Activated T-cell treated with anti-CD3 and anti-CD28 coated beads, Interleukin-2, amount 50 U/mL, for 72 hours (primary cell): ENCODE results near the gene NAT10. TPM values are rescaled to one million over a fixed set of nuclear protein-coding genes. Genes with fewer than 3 reads are reported as not detected.
"Not testable (repeated sequence)": the region's sequence is repeated elsewhere in the genome, so short reads cannot be mapped to it uniquely, and the experiment has no call there.

ENCODE experiments used
- ATAC-seq, 2 donors: fragments of 150-1000 bp; cut with Tn5 transposase; replicated peaks in 1 of 2; 2 replicates each; pipeline ENCODE4 v1.10.0; 2021; ENCODE audit warnings: moderate library complexity in 2 of 2, mild to moderate bottlenecking in 1 of 2
- DNase-seq, 2 donors: peaks; one replicate each; pipeline ENCODE4 v3.0.0; 2021 to 2022; ENCODE audit warnings: mixed read lengths in 1 of 2
- H3K27ac Mint-ChIP-seq: one replicate; pipeline ENCODE4 v1.8.0; 2022; ENCODE audit warnings: mild to moderate bottlenecking, moderate library complexity, mixed read lengths
- H3K27me3 Mint-ChIP-seq: one replicate; pipeline ENCODE4 v1.8.0; 2022; ENCODE audit warnings: low read depth, mixed read lengths
- H3K36me3 Mint-ChIP-seq, 2 donors: one replicate each; pipeline ENCODE4 v1.8.0; 2022; ENCODE audit warnings: mixed read lengths in 2 of 2, mild to moderate bottlenecking in 1 of 2; ENCODE audit not compliant: insufficient read depth in 2 of 2
- H3K4me1 Mint-ChIP-seq: one replicate; pipeline ENCODE4 v1.8.0; 2022; ENCODE audit warnings: low read depth, mixed read lengths
- H3K4me3 Mint-ChIP-seq, 2 donors: one replicate each; pipeline ENCODE4 v1.8.0; 2022; ENCODE audit warnings: mild to moderate bottlenecking in 2 of 2, mixed read lengths in 2 of 2, moderate library complexity in 2 of 2
- H3K9me3 Mint-ChIP-seq, 2 donors: one replicate each; pipeline ENCODE4 v1.8.0; 2022; ENCODE audit warnings: mixed read lengths in 2 of 2
- total RNA-seq, 2 donors: library from RNA; stranded (reverse); gene quantifications; one replicate each; pipeline ENCODE4 v1.2.3, GENCODE V29; 2022

NAT10 gene
- total RNA-seq, 2 donors from 2014 or later = 64.4 to 77.0 TPM

DNA sequence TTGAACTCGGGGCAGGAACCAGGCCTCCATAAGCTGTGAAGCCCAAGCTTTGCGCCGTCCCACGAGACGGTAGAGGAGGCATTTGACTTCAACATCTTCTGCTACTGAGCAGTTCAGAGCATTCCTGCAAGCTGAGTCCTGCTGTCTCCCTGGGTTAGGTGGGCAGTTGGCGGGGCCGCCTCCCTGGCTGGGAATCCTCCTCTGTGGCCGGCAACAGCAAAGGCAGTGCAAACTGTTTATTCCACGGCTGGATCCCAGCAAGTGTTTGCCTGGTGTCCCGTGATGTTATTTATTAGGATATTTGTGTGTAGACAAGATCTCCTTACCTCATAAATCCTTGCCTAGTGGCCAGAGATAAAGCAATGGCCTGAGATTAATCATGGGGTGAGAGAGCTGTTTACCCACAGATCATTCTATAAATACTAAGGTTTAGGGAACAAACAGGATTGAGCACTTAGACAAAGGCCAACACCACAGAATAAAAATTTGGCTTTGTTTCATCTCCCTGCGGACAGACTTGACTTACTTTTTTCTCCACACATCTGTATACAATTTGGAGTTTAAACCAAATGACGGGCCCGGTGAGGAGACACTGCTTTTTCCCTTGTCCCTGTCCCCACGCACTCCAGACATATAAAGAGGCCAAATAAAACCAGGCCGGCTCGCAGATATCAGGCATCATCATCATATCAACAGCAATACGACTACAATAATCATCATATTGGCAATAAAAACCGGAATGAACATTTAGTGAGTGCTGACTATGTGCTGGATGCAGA lies 63.4 kb downstream of the NAT10 start:
- ATAC-seq (no peak), DNase-seq (no peak)
- H3K4me1 Mint-ChIP-seq = no peaks in the 10 kb centered on the region
- H3K9me3 Mint-ChIP-seq = no peaks in the 10 kb centered on the region
- H3K4me3 Mint-ChIP-seq = no peak overlapping the region
- no peak overlapping the region for H3K27ac Mint-ChIP-seq
- peaks cover 10% of the 10 kb centered on the region for H3K27me3 Mint-ChIP-seq
- no peaks in the 10 kb centered on the region for H3K36me3 Mint-ChIP-seq

DNA sequence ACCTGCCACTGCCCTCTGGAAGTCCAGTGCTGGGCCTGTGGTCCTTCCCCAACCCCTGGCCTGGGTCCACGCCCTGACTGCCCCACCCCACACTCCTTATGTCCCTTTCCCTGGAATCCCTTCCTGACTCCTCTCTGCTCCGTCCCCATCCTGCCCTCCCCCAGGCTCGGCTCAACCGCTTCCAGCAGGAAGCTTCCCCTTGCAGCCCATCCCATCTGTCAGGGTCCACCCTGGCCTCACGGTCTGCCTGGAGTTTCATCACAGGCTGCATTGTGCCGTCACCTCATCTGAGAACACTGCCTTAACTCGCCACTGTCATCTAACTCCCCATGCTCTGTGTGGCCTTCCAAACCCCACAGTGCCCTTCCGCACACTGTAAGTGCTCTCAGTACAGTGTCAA lies 64.3 kb downstream of the NAT10 start:
- Mint-ChIP-seq H3K36me3 (no peaks in the 10 kb centered on the region), H3K27me3 (peaks cover 10% of the 10 kb centered on the region), H3K4me1 (peaks cover 2% of the 10 kb centered on the region), H3K4me3 (no peak overlapping the region), H3K9me3 (no peaks in the 10 kb centered on the region), H3K27ac (no peak overlapping the region)
- no peak for ATAC-seq
- DNase-seq = no peak

DNA sequence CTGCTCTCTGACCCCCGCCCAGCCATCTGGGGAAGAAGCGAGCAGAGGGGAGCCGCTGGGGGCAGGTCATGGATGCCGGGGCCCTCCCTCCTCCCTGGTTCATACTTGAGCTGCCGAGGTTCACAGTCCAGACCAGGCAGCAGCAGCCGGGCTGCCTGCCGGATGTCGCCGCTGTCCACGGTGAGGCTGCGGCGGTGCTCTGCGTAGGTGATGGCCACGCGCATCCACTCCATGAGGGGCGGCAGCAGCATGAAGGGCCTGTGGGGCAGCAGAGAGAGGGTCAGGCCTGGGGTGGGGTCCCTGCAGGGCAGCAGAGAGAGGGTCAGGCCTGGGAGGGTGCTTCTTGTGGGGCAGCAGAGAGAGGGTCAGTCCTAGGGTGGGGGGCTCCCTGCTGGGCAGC lies 67.6 kb downstream of the NAT10 start:
- DNase-seq (no peak), ATAC-seq (no peak)
- Mint-ChIP-seq H3K9me3 (no peaks in the 10 kb centered on the region), H3K4me3 (no peak overlapping the region), H3K27ac (no peak overlapping the region), H3K27me3 (peaks cover 16% of the 10 kb centered on the region), H3K4me1 (peaks cover 17% of the 10 kb centered on the region), H3K36me3 (no peaks in the 10 kb centered on the region)

DNA sequence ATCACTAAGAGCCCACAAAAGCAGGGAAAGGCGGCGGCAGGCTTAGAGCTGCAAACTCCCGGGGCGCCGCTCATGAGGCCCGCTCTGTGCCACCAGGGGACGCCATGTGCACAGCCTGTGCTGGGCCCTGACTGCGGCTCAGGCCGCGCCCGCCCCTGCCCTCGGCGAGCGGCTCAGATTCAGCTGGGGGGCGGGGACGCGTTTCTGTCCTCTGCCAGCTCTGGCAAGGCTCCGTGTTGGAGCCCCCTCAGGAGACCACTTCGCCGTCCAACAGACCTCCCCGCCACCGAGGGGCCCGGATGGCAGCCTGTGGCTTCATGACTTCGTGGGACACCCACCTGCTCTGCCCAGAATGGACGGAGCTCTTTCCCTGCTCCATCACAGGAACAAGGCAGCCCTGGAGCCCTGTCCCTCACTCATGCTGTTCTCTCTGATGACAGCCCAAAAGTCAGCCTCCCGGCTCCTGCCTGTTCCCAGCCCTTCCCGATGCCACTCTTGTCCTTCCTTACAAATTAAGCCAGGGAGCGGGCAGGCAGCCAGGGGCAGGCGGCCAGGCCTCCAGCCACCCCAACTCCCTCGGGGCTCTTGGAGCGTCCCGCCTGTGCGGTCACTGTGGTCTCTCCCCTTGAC lies 69.1 kb downstream of the NAT10 start:
- peak overlapping the region; percentile 53 to 73 for H3K4me3 Mint-ChIP-seq
- no peaks in the 10 kb centered on the region for H3K9me3 Mint-ChIP-seq

DNA sequence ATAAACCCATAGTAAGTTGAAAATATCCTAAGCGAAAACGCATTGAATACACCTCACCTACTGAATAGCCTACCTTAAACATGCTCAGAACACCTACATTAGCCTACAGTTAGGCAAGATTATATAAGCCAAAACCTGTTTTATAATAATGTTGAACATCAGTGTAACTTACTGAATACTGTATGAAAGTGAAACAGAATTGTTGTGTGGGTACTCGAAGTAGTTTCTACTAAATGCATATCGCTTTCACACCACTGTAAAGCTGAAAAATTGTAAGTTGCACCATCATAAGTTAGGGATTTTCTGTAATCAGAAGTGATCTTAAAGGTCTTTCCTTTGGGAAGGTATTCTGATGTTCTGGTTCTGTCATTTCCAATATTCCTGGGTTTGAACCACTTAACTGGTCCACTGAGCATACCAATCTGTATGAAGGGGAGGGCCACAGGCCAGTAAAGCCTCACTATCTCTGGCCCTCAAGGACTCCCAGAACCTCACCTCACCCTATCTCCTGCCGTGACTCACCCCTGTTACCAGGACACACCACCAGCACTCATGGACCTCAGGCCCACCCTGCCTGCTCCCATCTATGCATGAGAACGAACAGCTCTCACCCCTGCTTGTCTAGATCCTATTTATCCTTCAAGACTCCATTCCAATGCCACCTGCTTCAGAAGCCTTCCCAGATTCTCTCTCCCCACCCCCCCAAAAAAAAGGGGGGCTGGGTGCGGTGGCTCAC lies 70.0 kb downstream of the NAT10 start:
- Mint-ChIP-seq H3K4me1 (peaks cover 24% of the 10 kb centered on the region), H3K9me3 (no peaks in the 10 kb centered on the region), H3K4me3 (peak overlapping the region; percentile 53 to 73), H3K27ac (no peak overlapping the region), H3K36me3 (no peaks in the 10 kb centered on the region), H3K27me3 (peaks cover 15% of the 10 kb centered on the region)
- ATAC-seq (no peak), DNase-seq (no peak)

More for the DNA sequence above, 69.1 kb downstream of the NAT10 start:
- peaks cover 17% of the 10 kb centered on the region for H3K4me1 Mint-ChIP-seq
- DNase-seq (peak; percentile 86), ATAC-seq (peak; percentile 99 to 100)
- H3K27me3 Mint-ChIP-seq = peaks cover 16% of the 10 kb centered on the region
- H3K36me3 Mint-ChIP-seq = no peaks in the 10 kb centered on the region
- no peak overlapping the region for H3K27ac Mint-ChIP-seq

DNA sequence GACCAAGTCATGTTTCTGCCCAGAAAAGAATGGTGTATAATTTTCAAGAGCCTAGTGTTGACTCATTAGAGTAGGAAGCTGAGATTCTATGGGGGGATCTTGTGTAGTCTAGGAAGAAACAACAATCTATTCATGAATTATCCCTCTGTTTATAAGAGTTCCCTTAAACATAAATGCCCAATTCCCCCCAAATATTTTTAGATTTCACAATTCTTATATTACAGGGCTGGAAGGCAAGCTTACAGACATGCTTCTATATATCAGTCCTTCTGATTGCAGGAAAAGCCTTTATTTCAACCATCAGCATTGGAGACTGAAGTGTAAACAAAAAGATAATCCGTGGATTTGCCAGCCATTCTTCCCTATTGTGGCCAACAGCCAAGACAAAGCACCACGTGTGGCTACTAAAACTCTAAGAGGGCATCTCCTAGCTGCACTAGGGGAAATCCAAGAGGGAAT lies 71.4 kb downstream of the NAT10 start:
- Mint-ChIP-seq H3K9me3 (no peaks in the 10 kb centered on the region), H3K36me3 (no peaks in the 10 kb centered on the region), H3K27ac (no peak overlapping the region), H3K27me3 (peaks cover 7% of the 10 kb centered on the region), H3K4me1 (peaks cover 37% of the 10 kb centered on the region), H3K4me3 (no peak overlapping the region)
- no peak for ATAC-seq
- DNase-seq = no peak

DNA sequence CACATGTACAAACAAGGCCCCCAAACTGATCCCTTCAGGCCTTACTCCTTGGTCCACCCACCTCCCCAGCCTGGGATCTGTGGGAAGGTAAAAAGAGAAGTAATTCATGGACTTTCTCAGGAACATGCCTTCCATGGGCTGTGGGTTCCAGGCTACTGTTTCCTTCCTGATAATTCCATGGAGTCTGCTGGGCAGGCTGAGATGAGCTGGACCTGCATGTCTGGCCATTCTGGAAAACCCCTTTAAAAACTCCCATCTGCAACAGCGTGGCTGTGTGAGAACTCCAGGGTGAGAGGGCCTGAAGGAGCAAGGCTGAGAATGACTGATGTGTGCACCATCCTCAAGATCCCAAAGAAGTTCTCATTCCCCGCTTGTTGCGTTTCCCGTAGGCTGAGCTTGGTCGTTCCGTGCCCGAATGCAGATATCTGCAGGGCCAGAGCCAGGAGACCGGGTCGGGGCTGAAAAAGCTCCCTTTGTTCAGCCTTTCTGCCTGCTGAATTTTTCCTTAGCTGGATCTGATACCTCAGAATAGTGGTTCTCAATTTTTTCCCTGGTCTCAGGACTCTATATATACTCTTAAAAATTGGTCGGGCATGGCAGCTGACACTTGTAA lies 72.9 kb downstream of the NAT10 start:
- Mint-ChIP-seq H3K9me3 (no peaks in the 10 kb centered on the region), H3K4me3 (no peak overlapping the region), H3K36me3 (no peaks in the 10 kb centered on the region), H3K27ac (no peak overlapping the region), H3K4me1 (peaks cover 51% of the 10 kb centered on the region), H3K27me3 (peaks cover 7% of the 10 kb centered on the region)
- no peak for ATAC-seq
- no peak for DNase-seq

DNA sequence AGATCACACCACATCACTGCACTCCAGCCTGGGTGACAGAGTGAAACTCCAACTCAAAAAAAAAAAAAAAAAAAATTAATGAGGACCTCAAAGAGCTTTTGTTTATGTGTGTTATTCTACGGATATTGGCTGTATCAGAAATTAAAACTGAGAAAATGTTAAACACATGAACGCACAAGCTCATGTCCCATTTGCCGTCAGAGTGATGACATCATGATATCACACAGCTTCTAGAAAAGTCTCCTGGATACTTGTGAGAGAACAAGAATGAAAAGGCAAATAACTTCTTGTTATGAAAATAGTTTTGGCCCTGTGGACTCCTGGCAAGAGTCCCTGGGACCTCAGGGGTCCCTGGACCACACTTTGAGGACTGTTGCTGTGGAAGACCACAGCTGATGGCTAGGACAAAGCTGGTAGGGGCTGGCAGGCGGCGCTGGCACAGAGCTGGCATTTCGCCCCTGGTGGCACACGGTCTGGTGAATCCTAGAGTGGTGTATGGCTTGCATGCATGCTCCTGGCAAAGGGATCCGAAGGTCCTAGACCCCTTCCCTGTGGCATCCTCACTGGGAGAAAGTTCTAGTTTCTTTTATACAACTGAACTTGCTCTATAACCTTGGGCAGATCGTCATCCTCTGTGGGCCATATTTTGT lies 73.7 kb downstream of the NAT10 start:
- ATAC-seq (no peak), DNase-seq (no peak)
- H3K9me3 Mint-ChIP-seq = no peaks in the 10 kb centered on the region
- no peaks in the 10 kb centered on the region for H3K36me3 Mint-ChIP-seq
- H3K27me3 Mint-ChIP-seq = peaks cover 7% of the 10 kb centered on the region
- H3K4me1 Mint-ChIP-seq = peaks cover 51% of the 10 kb centered on the region
- no peak overlapping the region for H3K4me3 Mint-ChIP-seq
- no peak overlapping the region for H3K27ac Mint-ChIP-seq

DNA sequence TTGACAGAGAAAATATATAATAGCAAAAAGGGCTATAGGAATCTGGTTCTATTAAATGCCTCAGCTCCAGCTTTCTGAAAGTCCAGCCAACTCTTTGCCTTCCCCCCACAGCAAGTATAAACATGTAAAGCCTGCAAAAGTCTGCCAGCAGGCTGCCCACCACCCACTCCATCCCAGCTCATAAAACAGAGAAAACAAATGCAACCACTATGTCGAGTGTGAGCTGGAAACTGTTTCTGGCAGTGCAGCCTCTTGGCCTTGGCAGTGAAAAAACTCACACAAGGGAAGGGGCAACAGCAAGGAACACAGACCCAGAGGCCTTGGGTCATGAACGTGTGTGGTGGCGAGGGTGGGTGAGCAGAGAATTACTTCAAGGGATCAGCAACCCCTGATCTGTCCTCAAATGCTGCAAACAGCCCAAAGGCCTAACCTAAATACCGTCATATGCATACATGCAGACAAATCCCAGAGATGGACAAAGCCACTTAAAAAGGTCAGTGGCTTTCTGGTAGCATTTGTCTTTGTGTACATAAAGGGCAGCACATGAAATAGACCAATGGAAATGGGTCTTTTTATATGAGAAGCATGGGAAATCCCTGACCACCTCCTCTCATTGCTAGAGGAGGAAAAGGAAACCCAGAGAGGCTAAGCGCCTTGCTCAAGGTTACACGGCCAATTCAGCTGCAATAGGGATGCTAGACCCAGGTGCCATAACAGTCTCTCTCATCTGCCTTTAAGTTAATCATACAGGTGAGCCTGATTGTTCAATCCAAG lies 74.8 kb downstream of the NAT10 start:
- Mint-ChIP-seq H3K27ac (no peak overlapping the region), H3K9me3 (no peaks in the 10 kb centered on the region), H3K36me3 (no peaks in the 10 kb centered on the region), H3K27me3 (peaks cover 7% of the 10 kb centered on the region), H3K4me1 (peaks cover 45% of the 10 kb centered on the region), H3K4me3 (peak overlapping the region; percentile 3 to 64)
- ATAC-seq (peak; percentile 78 to 84), DNase-seq (peak; percentile 33 to 47)

DNA sequence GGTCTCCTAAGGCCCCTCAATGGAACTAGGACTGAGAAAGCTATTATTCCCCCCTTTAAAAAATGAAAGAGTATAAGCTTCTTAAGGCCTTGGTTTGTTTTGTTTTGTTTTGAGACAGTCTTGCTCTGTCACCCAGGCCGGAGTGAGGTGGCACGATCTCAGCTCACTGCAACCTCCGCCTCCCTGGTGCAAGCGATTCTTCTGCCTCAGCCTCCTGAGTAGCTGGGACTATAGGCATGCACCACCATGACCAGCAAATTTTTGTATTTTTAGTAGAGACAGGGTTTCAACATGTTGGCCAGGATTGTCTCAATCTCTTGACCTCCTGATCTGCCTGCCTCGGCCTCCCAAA lies 75.4 kb downstream of the NAT10 start:
- H3K9me3 Mint-ChIP-seq, H3K36me3 Mint-ChIP-seq, H3K27me3 Mint-ChIP-seq: not testable (repeated sequence)
- ATAC-seq (peak; percentile 64 to 78), DNase-seq (peak; percentile 42 to 57)
- Mint-ChIP-seq H3K27ac (peak overlapping the region; percentile 42), H3K4me3 (peak overlapping the region; percentile 3 to 64), H3K4me1 (peaks cover 40% of the 10 kb centered on the region)

DNA sequence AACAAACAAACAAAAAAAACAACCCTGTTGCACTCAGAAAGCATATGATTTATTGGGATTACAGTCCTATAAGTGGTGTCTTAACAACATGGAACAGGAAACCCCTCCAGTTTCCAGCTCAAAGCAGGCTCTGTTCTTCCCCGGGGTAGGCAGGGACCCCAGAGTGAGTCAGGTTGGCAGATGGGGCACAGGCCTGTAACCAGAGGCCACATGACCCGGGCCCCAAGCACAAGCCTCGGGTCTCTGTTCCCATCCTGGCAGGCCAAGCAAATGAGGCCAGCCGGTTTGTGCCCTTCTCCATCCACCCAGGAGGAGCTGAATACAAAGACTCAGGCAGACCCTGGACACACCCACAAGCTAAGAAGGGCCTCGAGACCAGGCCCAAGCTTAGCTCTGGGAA lies 75.8 kb downstream of the NAT10 start:
- H3K9me3 Mint-ChIP-seq = no peaks in the 10 kb centered on the region
- peak overlapping the region; percentile 42 for H3K27ac Mint-ChIP-seq
- peak; percentile 41 to 63 for ATAC-seq
- peaks cover 5% of the 10 kb centered on the region for H3K27me3 Mint-ChIP-seq
- no peaks in the 10 kb centered on the region for H3K36me3 Mint-ChIP-seq
- peak in 1 of 2 donors; percentile 39 for DNase-seq
- H3K4me1 Mint-ChIP-seq = peaks cover 37% of the 10 kb centered on the region
- H3K4me3 Mint-ChIP-seq = peak overlapping the region; percentile 3 to 64

DNA sequence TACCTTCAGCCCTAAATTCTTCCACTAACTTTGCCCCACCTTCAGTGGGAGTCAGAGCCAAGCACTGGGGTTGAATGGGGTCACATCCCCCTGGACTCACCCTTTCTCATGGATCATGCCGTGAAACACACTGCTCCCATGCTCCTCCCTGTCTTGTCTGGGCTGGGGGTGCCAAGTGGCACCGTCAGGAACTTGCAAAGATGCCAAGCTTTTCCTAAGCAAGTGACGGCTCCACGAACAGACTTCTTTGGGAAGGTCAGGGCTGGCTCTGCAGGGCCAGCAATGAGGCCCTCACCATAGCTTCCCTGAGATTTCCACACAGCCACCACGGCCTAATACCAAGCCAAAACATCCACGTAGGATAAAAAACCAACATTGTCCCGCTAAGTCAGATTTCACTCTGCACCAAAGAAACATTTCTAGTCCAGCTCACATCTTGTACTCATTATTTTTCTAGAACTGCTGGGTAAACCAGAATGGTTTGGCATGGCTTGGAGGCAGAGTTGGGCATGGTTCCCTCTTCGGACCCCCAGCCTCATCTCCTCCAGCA lies 76.5 kb downstream of the NAT10 start:
- Mint-ChIP-seq H3K36me3 (no peaks in the 10 kb centered on the region), H3K4me1 (peaks cover 34% of the 10 kb centered on the region), H3K27me3 (no peaks in the 10 kb centered on the region), H3K9me3 (no peaks in the 10 kb centered on the region), H3K27ac (no peak overlapping the region), H3K4me3 (no peak overlapping the region)
- no peak for ATAC-seq
- no peak for DNase-seq
